ENCODE measurements around the gene RGS2.

RGS2 gene

DNA sequence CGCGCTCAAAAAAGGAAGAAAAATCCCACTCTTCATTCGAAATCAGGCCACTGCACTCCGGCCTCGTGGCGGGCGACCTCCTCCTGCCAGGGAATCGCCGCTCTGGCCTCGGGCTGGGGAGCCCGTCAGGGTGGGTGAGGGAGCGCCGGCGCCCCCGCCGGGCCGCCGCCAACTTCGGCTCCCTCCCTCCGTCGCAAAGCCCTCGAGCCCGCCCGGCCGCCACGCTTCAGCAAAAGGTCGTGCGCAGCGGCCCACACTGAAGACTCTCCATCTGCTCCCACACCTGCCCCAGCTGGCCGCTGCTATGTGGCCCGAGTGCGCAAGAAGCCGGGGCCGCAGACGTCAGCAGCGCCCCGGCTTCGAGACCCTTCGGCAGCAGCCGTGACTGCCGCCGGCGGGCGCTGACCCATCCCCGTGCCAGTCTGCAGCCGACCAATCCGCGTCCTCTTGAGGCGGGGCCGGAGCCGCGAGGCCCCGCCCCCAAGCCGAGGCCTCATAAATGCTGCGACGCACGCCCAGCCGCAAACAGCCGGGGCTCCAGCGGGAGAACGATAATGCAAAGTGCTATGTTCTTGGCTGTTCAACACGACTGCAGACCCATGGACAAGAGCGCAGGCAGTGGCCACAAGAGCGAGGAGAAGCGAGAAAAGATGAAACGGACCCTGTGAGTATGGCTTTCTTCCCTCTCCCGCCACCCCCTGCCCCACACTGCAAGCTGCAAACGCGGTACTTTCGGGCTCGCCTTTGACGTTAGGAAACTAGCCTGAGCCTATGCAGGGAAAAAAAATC lies at the start of gene RGS2:
TSS of gene RGS2 (plus strand) at position 522 of the 789 bp plus-strand sequence. CDS start at position 555, 33 bp downstream.
- peak; percentile 64 for DNase-seq (ENCODE audit: low spot score)

DNA sequence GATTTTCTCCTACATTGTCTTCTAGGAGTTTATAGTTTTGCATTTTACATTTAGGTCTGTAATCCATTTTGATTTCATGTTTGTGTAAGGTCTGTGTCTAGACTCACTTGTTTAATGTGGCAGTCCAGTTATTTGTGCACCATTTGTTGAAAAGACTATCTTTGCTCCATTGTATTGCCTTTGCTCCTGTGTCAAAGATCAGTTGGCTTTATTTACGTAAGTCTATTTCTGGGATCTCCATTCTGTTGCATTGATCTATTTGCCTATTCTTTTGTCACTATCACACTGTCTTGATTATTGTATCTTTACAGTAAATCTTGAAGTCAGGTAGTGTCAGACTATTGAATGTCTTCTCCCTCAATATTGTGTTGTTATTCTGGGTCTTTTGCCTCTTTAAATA lies 49.7 kb upstream of the RGS2 start:
- DNase-seq (ENCODE audit: low spot score), result no peak

DNA sequence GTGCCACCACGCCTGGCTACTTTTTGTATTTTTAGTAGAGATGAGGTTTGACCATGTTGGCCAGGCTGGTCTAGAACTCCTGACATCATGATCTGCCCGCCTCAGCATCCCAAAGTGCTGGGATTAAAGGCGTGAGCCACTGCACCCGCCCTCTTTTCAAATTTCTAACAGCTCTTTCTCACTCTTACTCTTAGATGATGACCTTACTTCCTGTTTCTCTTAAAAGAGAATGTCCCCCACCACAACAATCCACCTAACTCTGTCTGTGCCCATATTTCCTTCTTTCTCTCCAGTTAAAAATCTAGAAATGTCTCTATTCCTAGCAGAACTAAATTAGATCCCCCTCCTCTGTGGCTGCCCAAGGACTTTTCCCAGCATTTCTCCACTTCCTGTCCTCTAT lies 46.6 kb upstream of the RGS2 start:
- DNase-seq (ENCODE audit: low spot score), result no peak

DNA sequence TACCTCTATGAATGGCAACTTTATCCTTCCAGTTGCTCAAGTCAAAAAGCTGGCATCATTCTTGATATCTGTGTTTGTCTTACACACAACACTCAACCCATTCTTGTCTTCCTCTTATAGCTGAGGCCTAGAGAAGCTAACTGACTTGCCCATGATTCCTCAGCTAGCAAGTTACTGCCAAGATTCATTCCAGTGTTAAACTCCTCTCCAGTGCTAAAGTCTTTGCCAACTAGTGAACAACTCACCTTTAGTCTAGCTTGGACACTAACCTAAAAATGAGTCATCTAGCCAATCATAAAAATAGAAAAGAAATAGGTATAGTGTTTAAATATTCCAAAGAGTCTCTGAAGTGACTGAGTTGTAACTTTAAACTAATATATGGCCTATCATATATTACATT lies 45.6 kb upstream of the RGS2 start:
- no peak for DNase-seq (ENCODE audit: low spot score)

- no peak for DNase-seq (ENCODE audit: low spot score)
These were observed 45.1 kb upstream of the RGS2 start for GRCh38 chr1:192763756-192764155.

DNA sequence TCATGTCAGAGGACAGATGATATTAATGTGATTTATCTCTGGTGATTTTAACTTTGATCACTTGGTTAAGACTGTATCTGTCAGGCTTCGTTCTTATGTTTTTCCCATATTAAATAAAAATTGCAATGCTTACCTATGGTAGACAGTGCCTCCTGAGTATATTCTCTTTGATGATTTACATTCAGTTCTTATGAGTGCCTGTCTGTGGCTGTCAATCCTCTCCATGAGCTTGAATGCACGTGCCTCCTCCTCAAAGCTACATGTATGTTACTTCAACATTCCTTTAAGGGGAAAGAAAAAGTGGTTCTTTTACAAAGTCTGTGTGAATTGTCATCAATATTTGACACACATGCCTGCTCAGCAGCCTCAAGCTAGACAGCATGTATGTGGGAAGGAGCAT lies 44.2 kb upstream of the RGS2 start:
- DNase-seq (ENCODE audit: low spot score), result no peak

DNA sequence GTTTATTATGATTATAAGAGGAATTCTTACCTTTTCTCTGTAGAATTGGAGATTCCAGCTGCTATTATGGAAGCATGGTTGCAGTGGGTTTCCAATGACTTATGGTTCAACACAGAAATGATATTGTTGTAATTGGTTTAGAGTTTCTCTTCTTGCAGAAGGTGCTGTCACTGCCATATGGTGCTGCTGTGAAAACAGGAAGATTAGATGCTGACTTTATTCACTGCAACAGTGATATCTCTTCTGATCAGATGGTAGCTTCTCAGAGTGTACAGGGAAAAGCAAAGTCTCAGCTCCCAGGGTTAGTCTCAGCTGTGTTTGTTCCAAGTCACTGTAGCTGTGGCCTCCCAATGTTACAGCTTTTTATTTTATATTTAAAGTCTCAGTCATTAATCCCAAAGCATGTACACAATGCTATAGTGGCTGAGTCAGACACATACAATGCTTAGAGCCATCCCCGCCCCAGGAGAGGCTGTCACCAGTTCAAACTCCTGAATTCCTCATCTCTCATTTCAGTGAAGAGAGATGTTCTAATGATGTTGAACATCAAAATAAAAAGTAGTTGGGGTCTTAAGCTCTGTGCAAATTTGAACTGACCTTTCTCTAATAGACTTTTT lies 42.7 kb upstream of the RGS2 start:
- no peak for DNase-seq (ENCODE audit: low spot score)

DNA sequence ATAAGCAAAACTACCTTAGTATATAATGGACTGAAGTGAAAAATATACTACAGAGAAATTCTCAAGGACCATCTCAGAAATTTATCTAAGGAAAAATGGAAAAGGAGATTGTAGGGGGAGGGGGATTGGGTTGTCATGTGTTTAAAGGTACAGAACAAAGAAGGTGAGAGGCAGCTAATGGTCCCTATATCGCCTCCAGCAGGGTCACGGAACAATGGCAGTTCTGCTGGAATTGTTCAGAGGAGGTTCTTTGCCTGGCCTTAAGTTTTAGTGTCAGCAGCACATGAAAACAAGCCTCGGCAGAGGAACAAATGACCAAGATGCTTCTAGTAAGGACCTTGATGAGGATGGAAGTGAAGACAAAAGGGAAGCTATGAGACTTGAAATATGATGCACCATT lies 42.0 kb upstream of the RGS2 start:
- no peak for DNase-seq (ENCODE audit: low spot score)

GRCh38 chr1:192767798-192768197 lies 41.0 kb upstream of the RGS2 start:
- no peak for DNase-seq (ENCODE audit: low spot score)

DNA sequence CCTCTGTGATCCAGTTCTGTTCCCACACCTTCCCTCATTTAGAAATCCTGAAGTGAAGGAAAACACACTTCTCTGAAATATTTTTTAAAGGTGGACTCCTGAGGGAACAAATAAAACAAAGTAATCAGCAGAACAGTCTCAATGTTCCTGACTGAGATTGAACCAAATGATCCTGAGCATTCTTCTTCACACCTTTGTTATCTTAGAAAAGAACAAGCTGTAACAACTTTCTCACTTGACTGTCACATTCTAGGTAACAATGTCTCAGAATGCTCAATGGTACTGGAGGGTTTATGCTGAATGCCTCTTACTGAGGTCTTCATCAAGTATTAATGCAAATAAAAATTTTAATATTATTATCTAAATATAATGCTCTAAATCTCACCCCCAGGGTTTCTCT lies 40.4 kb upstream of the RGS2 start:
- no peak for DNase-seq (ENCODE audit: low spot score)

DNA sequence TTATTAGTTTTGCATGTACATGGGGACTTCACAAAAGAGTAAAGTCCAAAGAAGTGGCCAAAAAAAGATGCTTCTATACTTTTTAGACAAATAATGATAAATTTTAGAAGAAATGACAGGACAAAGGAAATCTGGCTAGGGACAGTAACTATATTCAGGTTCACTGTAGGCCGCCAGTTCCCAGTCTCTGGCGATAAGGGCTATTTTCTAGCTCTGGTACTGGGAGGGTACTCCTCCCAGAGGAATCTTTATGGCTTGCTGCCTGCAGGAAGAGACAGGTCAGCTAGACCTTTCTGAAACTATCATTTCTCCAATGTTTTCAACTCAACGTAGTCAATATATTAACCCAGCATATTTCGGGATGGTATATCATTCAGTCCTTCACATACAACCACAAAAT lies 37.5 kb upstream of the RGS2 start:
- DNase-seq (ENCODE audit: low spot score), result no peak

- no peak for DNase-seq (ENCODE audit: low spot score)
These were observed 33.2 kb upstream of the RGS2 start for GRCh38 chr1:192775631-192776030.

DNA sequence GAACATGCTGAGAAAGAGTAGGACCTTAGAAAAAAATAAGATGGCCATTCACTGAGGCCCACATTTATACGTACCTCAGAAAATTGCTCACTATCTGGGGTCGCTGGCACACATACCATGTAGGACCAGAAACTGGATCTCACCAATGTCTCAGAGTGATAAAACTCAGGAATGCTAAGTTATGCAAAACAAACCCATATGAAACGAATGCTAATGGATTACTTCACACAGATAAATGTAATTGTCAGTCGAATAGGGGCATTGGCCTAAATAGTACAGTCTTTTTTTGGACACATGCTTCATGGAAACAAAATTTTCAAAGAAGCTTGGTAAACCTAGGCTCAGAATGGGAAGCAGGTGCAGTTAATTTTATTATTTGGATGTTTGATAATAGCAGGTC lies 32.6 kb upstream of the RGS2 start:
- DNase-seq (ENCODE audit: low spot score), result no peak

DNA sequence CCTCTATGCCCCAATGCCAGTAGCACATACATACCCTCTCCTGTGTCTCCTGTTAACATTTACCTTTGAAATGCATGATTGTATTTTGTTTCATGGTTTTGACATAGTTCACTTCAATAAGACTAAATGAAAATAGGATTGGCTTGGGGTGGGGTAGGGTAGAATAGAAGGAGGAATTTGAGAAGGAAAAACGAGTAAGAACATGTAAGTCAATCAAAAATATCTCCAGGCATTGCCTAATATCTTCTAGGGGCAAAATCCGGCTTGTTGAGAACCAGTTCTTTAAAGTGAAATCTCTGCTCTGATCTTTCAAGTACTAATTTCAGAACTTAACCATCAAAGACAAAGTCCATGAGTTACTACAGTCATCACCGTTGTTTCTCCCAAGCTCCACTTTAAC lies 31.8 kb upstream of the RGS2 start:
- no peak for DNase-seq (ENCODE audit: low spot score)

GRCh38 chr1:192783791-192784190 lies 25.0 kb upstream of the RGS2 start:
- DNase-seq (ENCODE audit: low spot score), result no peak

- DNase-seq (ENCODE audit: low spot score), result no peak
These were observed 24.4 kb upstream of the RGS2 start for GRCh38 chr1:192784397-192784796.

- DNase-seq (ENCODE audit: low spot score), result no peak
These were observed 22.3 kb upstream of the RGS2 start for GRCh38 chr1:192786576-192786975.

DNA sequence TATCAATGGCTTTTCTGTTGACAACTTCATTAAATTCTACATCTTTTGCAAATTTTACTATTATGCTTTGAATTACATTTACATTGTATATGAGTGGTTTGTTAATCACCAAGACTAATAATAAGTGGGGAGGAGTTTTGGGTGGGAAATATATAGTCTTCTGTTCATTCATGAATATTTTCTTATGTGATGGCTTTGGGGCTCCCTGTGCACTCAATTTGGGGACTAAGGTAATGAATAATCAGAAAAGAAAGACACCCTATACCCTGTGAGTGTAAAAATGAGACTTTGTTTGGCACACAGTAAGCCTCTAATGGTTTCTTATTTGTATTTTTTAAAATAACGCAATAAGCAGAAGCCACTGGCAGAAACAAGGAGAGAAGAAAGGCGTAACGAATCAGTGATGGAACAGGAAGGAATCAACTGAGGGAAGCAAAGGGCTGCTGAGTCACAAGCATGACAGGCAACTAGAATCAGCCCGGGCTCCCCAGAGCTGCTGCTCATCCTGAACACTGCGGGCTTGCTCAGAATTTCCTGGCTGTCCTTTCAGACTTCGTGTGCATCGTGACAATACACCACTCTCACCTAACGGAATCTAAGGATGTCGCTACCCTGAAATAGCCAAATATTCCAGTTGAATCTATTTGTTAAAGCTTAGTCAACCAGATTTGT lies 20.8 kb upstream of the RGS2 start:
- no peak for DNase-seq (ENCODE audit: low spot score)

- no peak for DNase-seq (ENCODE audit: low spot score)
These were observed 19.0 kb upstream of the RGS2 start for GRCh38 chr1:192789871-192790270.

- DNase-seq (ENCODE audit: low spot score), result no peak
These were observed 16.2 kb upstream of the RGS2 start for GRCh38 chr1:192792628-192793027.

DNA sequence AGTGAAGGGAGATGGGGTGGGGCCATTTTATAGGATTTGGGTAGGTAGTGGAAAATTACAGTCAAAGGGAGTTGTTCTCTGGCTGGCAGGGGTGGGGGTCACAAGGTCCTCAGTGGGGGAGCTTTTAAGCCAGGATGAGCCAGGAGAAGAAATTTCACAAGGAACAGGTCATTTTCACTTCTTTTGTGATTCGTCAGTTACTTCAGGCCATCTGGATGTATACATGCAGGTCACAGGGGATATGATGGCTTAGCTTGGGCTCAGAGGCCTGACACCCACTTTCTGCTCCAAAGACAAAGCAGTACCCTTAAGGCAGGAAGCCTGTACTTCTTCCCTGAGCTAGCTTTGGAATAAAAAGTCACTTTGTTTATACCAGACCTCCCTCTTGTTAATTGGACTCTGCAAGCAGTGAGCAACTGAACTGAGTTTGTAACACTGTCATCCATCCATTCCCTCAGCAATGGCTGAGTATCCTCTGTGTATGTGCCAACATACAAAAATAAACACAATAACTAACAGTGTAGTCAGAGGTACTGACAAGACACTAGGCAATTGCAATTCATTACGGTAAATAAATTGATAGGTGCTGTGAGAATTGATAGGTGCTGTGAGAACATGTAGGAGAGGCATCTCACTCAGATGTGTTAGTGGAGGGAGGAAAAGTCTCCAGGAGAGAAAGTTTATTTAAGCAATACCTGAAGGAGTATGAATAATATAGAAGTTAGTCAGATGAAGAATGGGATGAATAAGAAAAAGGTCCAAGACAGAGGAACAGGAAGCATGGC lies 14.7 kb upstream of the RGS2 start:
- no peak for DNase-seq (ENCODE audit: low spot score)

- no peak for DNase-seq (ENCODE audit: low spot score)
These were observed 14.1 kb upstream of the RGS2 start for GRCh38 chr1:192794768-192795035.
